B cell (primary cell): ENCODE results near the gene DIPK1B. TPM values are rescaled to one million over a fixed set of nuclear protein-coding genes. Genes with fewer than 3 reads are reported as not detected.

Experiments used
- ATAC-seq: fragments of 200-7000 bp; cut with Tn5 transposase; one replicate; pipeline ENCODE4 v1.10.0; 2021; ENCODE audit warnings: low read depth, mild to moderate bottlenecking, moderate number of reproducible peaks, moderate library complexity
- CTCF ChIA-PET: fragments of 350-600 bp; sonication (Branson Sonifier 250); formaldehyde crosslinking; loops from one replicate; lab custom pipeline; 2021; ENCODE audit warnings: antibody characterized with exemption, inconsistent platforms; lab: Charles Lee
- POLR2A ChIA-PET: fragments of 350-600 bp; sonication (Branson Sonifier 250); formaldehyde crosslinking; loops from one replicate; lab custom pipeline; 2021; ENCODE audit warnings: antibody characterized with exemption; lab: Charles Lee
- DNase-seq: peaks from one replicate; pipeline ENCODE4 v3.0.0; 2013
- H2AFZ ChIP-seq: 2 replicates; pipeline ENCODE4 v1.6.1; 2012; ENCODE audit warnings: mild to moderate bottlenecking, low read depth, low read length; ENCODE audit not compliant: insufficient read depth, poor library complexity, severe bottlenecking
- H3K27ac ChIP-seq, 2 donors: 1 replicate in 1 of 2; 2 replicates in 1 of 2; pipeline ENCODE4 v1.5.1; 2012 to 2013; ENCODE audit warnings: low read length in 2 of 2, mild to moderate bottlenecking in 2 of 2, moderate library complexity in 1 of 2
- H3K27me3 ChIP-seq, 4 experiments: fragments of 200-600 bp in 1 of 4; sonication (generic) in 1 of 4; replicated peaks in 1 of 4; 1 replicate in 2 of 4; 2 replicates in 2 of 4; pipeline versions ENCODE4 v1.6.1 to v1.7.0; 2013 to 2016; ENCODE audit warnings: low read length in 3 of 4, mild to moderate bottlenecking in 2 of 4, mixed read lengths in 1 of 4, moderate library complexity in 1 of 4; ENCODE audit not compliant: insufficient read depth in 4 of 4, control insufficient read depth in 3 of 4; ENCODE audit errors: control extremely low read depth in 1 of 4
- H3K36me3 ChIP-seq, 2 experiments: replicated peaks in 1 of 2; 1 replicate in 1 of 2; 2 replicates in 1 of 2; pipeline versions ENCODE4 v1.6.1 to v1.7.1; 2013; ENCODE audit warnings: low read length in 1 of 2; ENCODE audit not compliant: insufficient read depth in 2 of 2, control insufficient read depth in 1 of 2; ENCODE audit errors: control extremely low read depth in 1 of 2, extremely low read depth in 1 of 2
- H3K4me1 ChIP-seq, 2 donors: fragments of 200-600 bp in 1 of 2; sonication (generic) in 1 of 2; 1 replicate in 1 of 2; 2 replicates in 1 of 2; pipeline versions ENCODE4 v1.5.1 to v1.6.1; 2013 to 2017; ENCODE audit warnings: low read length in 2 of 2; ENCODE audit not compliant: control insufficient read depth in 2 of 2, insufficient read depth in 2 of 2
- H3K4me2 ChIP-seq: replicated peaks from 2 replicates; pipeline ENCODE3; 2012; ENCODE audit warnings: mild to moderate bottlenecking, low read depth, low read length; ENCODE audit not compliant: poor library complexity, severe bottlenecking
- H3K4me3 ChIP-seq, 5 experiments: fragments of 200-600 bp in 1 of 5; sonication (generic) in 1 of 5; 1 replicate in 3 of 5; 2 replicates in 2 of 5; pipeline versions ENCODE4 v1.5.1 to v1.7.0; 2011 to 2016; ENCODE audit warnings: low read length in 4 of 5, mild to moderate bottlenecking in 4 of 5, low read depth in 2 of 5, control low read depth in 1 of 5, moderate library complexity in 1 of 5; ENCODE audit not compliant: insufficient read depth in 1 of 5; ENCODE audit errors: control extremely low read depth in 1 of 5, extremely low read depth in 1 of 5
- H3K79me2 ChIP-seq: fragments of 200-600 bp; sonication (generic); one replicate; pipeline ENCODE4 v1.6.0; 2016; ENCODE audit warnings: low read length; ENCODE audit not compliant: control insufficient read depth, insufficient read depth
- H3K9ac ChIP-seq: fragments of 200-600 bp; sonication (generic); 2 replicates; pipeline ENCODE4 v1.6.1; 2017; ENCODE audit warnings: mild to moderate bottlenecking, low read length, moderate library complexity
- H3K9me3 ChIP-seq, 3 donors: one replicate each; pipeline versions ENCODE4 v1.6.1 to v1.7.1; 2013; ENCODE audit warnings: low read length in 2 of 3; ENCODE audit not compliant: control insufficient read depth in 2 of 3, insufficient read depth in 1 of 3; ENCODE audit errors: control extremely low read depth in 1 of 3
- H4K20me1 ChIP-seq: 2 replicates; pipeline ENCODE4 v1.6.0; 2012; ENCODE audit warnings: mild to moderate bottlenecking, low read length; ENCODE audit not compliant: insufficient read depth, control insufficient read depth, poor library complexity, severe bottlenecking
- H3K27ac Mint-ChIP-seq: one replicate; pipeline ENCODE4 v1.8.0; 2021; ENCODE audit warnings: mixed read lengths
- H3K27me3 Mint-ChIP-seq: one replicate; pipeline ENCODE4 v1.8.0; 2021; ENCODE audit warnings: mixed read lengths
- H3K4me1 Mint-ChIP-seq: one replicate; pipeline ENCODE4 v1.8.0; 2021; ENCODE audit warnings: mixed read lengths
- H3K4me3 Mint-ChIP-seq: one replicate; pipeline ENCODE4 v1.8.0; 2021; ENCODE audit warnings: mixed read lengths
- H3K9me3 Mint-ChIP-seq: one replicate; pipeline ENCODE4 v1.8.0; 2022; ENCODE audit warnings: mixed read lengths; ENCODE audit not compliant: insufficient read depth
- EZH2 ChIP-seq: IDR thresholded peaks from 2 replicates; pipeline ENCODE4 v1.6.1; 2012; ENCODE audit warnings: borderline replicate concordance, low read depth, mild to moderate bottlenecking, moderate library complexity, low read length; ENCODE audit not compliant: insufficient read depth, poor library complexity, severe bottlenecking
- WGBS: methylation state at CpG from one replicate; pipeline ENCODE4 v1.1.5; 2013; ENCODE audit warnings: missing lambda C conversion rate; ENCODE audit not compliant: insufficient coverage; 5-methylcytosine and 5-hydroxymethylcytosine counted together
- intact Hi-C: fragments of 100-400 bp; cut with micrococcal nuclease; formaldehyde crosslinking; loops from one replicate; pipeline ENCODE4 v1.10.0; 2022
- polyA plus RNA-seq: library from polyadenylated mRNA; depleted of rRNA; stranded (reverse); fragments of >200 nt; gene quantifications from 2 replicates; pipeline ENCODE4 v1.2.3, GENCODE V29; 2012
- total RNA-seq, 2 donors: library from RNA; stranded (reverse); fragments of 120-200 nt in 1 of 2; gene quantifications; 1 replicate in 1 of 2; 2 replicates in 1 of 2; pipeline versions ENCODE4 v1.2.3 to v1.2.4, GENCODE V29; 2013 to 2022
- TF ChIP-seq, protein P1 (sequence below): fragments of 200-600 bp; IDR thresholded peaks from one replicate; pipeline ENCODE4 v1.8.0; 2022; ENCODE audit warnings: antibody characterized with exemption, mild to moderate bottlenecking

Gene DIPK1B
- total and polyA plus RNA-seq, 2 donors (not counting 1 experiment from before 2014, with no cell fraction given), result 9.6 TPM

DNA sequence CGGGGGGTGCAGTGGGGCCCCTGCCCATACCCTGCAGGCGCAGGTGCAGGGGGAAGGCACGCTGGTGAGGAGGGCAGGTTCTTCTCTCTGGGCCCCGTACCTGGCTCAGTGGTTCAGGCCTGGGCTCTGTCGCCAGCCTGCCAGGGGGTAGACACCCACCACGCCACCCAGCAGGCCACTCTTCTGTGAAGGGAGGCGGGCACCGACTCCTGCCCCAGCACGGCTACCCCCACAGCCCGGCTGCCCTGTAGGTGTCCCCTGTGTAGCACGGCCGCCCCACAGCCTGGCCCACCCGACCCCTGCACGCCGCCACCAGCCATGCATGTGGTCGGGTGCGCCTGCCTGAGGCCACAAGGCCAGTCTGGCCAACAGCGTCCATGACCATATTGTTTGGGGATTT, 34.2 kb downstream of the DIPK1B start:
- Histone ChIP-seq H3K4me1 (peaks cover 41 to 73% of the 10 kb centered on the region in 2 donors), H3K9ac (no peak overlapping the region), H4K20me1 (no peaks in the 10 kb centered on the region), H3K79me2 (peaks cover 18% of the 10 kb centered on the region), H3K9me3 (peaks cover 4 to 12% (median 7%) of the 10 kb centered on the region in 3 donors), H3K4me2 (no peak overlapping the region), H2AFZ (no peak overlapping the region), H3K27me3 (no peaks in the 10 kb centered on the region), H3K36me3 (no peaks in the 10 kb centered on the region), H3K27ac (no peak overlapping the region), H3K4me3 (no peak overlapping the region)
- intact Hi-C loops, result no loop called here
- H3K9me3 Mint-ChIP-seq, result no peaks in the 10 kb centered on the region
- peaks cover 70% of the 10 kb centered on the region for H3K4me1 Mint-ChIP-seq
- no peak for TF ChIP-seq EZH2
- TF ChIP-seq, protein P1, sequence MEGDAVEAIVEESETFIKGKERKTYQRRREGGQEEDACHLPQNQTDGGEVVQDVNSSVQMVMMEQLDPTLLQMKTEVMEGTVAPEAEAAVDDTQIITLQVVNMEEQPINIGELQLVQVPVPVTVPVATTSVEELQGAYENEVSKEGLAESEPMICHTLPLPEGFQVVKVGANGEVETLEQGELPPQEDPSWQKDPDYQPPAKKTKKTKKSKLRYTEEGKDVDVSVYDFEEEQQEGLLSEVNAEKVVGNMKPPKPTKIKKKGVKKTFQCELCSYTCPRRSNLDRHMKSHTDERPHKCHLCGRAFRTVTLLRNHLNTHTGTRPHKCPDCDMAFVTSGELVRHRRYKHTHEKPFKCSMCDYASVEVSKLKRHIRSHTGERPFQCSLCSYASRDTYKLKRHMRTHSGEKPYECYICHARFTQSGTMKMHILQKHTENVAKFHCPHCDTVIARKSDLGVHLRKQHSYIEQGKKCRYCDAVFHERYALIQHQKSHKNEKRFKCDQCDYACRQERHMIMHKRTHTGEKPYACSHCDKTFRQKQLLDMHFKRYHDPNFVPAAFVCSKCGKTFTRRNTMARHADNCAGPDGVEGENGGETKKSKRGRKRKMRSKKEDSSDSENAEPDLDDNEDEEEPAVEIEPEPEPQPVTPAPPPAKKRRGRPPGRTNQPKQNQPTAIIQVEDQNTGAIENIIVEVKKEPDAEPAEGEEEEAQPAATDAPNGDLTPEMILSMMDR, result no peak
- no peak overlapping the region for H3K4me3 Mint-ChIP-seq
- no peak for DNase-seq
- ChIA-PET CTCF (interaction anchor here (1.6 kb wide), 1 partner anchor 11 kb away, joined by 5 read pairs; the partner anchor contains the start of gene LCN8), POLR2A (interaction anchor here (0.9 to 5.9 kb wide), 2 partner anchors 18 to 19 kb away, joined by 5 to 60 read pairs; no protein-coding TSS in a partner anchor)
- WGBS, result 88% methylated on average over 11 of the region's 18 CpGs
- no peaks in the 10 kb centered on the region for H3K27me3 Mint-ChIP-seq
- no peak for ATAC-seq
- peak overlapping the region; percentile 81 for H3K27ac Mint-ChIP-seq
